ENCODE data around the gene SUN5. TPM values are rescaled to one million over a fixed set of nuclear protein-coding genes. Genes with fewer than 3 reads are reported as not detected.

Gene SUN5
- total RNA-seq, 1 experiment from 2014 or later = not detected

DNA sequence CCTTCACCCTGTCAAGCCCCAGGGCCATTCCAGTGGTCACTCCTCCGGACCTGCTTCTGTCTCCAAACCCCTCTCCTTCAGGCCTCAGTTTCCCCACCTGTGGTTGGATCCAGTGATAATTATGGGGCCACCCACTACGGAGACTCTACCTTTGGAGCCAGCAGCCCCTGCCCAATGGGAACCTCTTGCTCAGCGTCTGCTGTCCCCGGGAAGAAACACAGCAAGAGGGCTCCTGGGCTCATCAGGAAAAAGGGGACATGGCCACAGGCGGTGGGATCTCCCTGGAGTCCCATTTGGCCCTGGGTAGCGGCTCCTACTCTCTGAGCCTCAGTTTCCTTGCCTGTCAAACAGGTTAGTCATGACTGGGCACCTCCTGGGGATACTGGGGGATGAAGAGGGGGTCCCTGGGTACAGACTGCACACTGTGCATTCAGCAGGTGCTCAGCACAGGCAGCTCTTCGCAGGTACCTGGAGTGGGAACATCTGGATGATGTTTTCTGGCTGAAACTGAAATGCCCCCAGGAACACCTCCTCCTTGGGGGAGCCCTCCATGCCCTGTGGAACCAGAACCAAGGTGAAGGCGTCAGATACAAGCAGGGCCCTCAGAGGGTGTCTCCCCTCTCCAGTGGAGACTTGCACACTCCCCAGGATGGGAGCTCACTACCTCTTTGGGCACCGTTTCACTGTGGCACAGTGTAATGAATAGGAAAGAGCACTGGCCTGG lies 19.4 kb downstream of the SUN5 start:
- Histone ChIP-seq H3K4me2 (no peak overlapping the region), H2AFZ (no peak overlapping the region), H3F3A (ENCODE audit: insufficient read depth, low read depth) (no peaks in the 10 kb centered on the region), H3K9me3 (ENCODE audit: insufficient read depth, low read depth) (no peaks in the 10 kb centered on the region), H4K20me1 (ENCODE audit: insufficient read depth) (no peaks in the 10 kb centered on the region), H3K79me2 (ENCODE audit: low read depth) (no peaks in the 10 kb centered on the region), H3K27ac (no peak overlapping the region), H3K4me1 (replicated peaks; ENCODE audit: insufficient read depth) (no peaks in the 10 kb centered on the region), H3K4me3 (no peak overlapping the region), H3K36me3 (ENCODE audit: low read depth) (no peaks in the 10 kb centered on the region), H3K9me2 (ENCODE audit: insufficient read depth) (no peaks in the 10 kb centered on the region), H3K27me3 (ENCODE audit: insufficient read depth, low read depth) (peaks cover 68% of the 10 kb centered on the region)
- intact Hi-C loops (cut with micrococcal nuclease; ENCODE audit: unreplicated experiment) = no loop called here
- DNase-seq = no peak
- CTCF ChIA-PET = no interaction called here
- no TSS peak for BruUV-seq (replicated peaks)
- no peak for TF ChIP-seq CTCF (conservative IDR thresholded peaks at IDR 0.05)
- TF ChIP-seq EZH2 (IDR thresholded peaks at IDR 0.05; ENCODE audit: low read depth) = no peak
- POLR2A ChIA-PET (ENCODE audit: unreplicated experiment) = interaction anchor here (0.9 kb wide), 1 partner anchor 1044 kb away, joined by 10 read pairs; no protein-coding TSS in a partner anchor

DNA sequence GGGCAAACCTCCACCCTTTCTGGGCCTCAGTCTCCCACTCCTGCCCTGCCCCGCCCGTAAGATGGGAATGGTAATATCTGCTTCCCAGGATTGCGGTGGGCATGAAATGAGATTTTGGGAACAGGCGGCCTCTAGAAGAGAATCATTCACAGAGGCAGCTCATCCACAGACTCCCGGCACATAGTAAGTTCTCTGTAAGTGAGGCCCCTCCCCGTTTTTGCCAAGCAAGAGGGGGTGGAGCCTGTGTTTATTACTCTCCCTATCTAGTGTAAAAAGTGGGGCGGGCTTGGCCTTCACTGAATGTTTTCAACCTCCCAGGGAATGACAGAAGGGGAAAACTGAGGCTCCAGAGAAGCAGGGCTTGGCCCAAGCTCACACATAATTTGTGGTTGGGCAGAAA lies 20.0 kb downstream of the SUN5 start:
- intact Hi-C loops (cut with micrococcal nuclease; ENCODE audit: unreplicated experiment) = no loop called here
- no peak for DNase-seq
- no peaks in the 10 kb centered on the region for H3K9me3 ChIP-seq (ENCODE audit: insufficient read depth, low read depth)
- BruUV-seq (replicated peaks) = no TSS peak
- H3K27me3 ChIP-seq (ENCODE audit: insufficient read depth, low read depth) = peaks cover 70% of the 10 kb centered on the region
- no peak for TF ChIP-seq EZH2 (IDR thresholded peaks at IDR 0.05; ENCODE audit: low read depth)
- no peak for TF ChIP-seq CTCF (conservative IDR thresholded peaks at IDR 0.05)
- H2AFZ ChIP-seq = no peak overlapping the region
- H3K4me1 ChIP-seq (replicated peaks; ENCODE audit: insufficient read depth) = no peaks in the 10 kb centered on the region
- H3F3A ChIP-seq (ENCODE audit: insufficient read depth, low read depth) = no peaks in the 10 kb centered on the region
- H3K4me2 ChIP-seq = no peak overlapping the region
- CTCF ChIA-PET = no interaction called here
- H3K27ac ChIP-seq = no peak overlapping the region
- H3K36me3 ChIP-seq (ENCODE audit: low read depth) = no peaks in the 10 kb centered on the region
- H3K79me2 ChIP-seq (ENCODE audit: low read depth) = no peaks in the 10 kb centered on the region
- no peaks in the 10 kb centered on the region for H3K9me2 ChIP-seq (ENCODE audit: insufficient read depth)
- POLR2A ChIA-PET (ENCODE audit: unreplicated experiment) = no interaction called here
- H4K20me1 ChIP-seq (ENCODE audit: insufficient read depth) = no peaks in the 10 kb centered on the region
- no peak overlapping the region for H3K4me3 ChIP-seq

DNA sequence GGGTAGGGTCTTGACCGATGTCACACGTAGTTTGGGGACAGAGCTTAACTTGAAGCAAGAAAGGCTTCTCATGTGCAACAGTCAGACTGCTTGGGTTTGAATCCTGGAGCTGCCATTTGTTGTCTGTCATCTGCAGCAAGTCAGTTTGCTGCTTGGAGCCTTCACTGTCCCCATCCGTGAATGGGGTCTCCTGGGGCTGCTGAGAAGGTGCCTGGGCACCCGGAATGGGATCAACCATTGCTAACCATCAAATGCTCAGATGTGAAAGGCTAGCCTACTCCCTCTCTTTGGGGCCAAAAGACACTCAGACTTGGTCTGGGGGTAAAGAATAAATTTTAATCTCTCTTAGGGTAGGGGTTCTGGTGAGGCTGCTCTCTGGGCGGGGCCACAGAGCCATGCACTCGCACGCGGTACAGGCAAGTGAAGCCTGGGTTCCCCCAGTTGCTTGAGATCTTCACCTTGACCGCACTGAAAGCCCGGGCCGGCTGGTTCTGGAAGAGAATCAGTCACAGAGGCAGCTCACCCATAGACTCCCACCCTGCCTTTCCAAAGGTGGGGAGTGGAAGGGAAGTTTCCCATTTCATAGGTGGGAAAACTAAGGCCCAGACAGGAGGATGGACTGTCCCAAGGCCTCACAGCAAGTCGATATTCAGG lies 20.6 kb downstream of the SUN5 start:
- Histone ChIP-seq H3K4me2 (no peak overlapping the region), H3K27ac (no peak overlapping the region), H4K20me1 (ENCODE audit: insufficient read depth) (no peaks in the 10 kb centered on the region), H3K9me3 (ENCODE audit: insufficient read depth, low read depth) (no peaks in the 10 kb centered on the region), H3K79me2 (ENCODE audit: low read depth) (no peaks in the 10 kb centered on the region), H3K36me3 (ENCODE audit: low read depth) (no peaks in the 10 kb centered on the region), H3K4me3 (no peak overlapping the region), H2AFZ (no peak overlapping the region), H3F3A (ENCODE audit: insufficient read depth, low read depth) (no peaks in the 10 kb centered on the region), H3K27me3 (ENCODE audit: insufficient read depth, low read depth) (peaks cover 76% of the 10 kb centered on the region), H3K9me2 (ENCODE audit: insufficient read depth) (no peaks in the 10 kb centered on the region), H3K4me1 (replicated peaks; ENCODE audit: insufficient read depth) (no peaks in the 10 kb centered on the region)
- no peak for DNase-seq
- ChIA-PET CTCF (no interaction called here), POLR2A (ENCODE audit: unreplicated experiment) (no interaction called here)
- no peak for TF ChIP-seq EZH2 (IDR thresholded peaks at IDR 0.05; ENCODE audit: low read depth)
- no peak for TF ChIP-seq CTCF (conservative IDR thresholded peaks at IDR 0.05)
- intact Hi-C loops (cut with micrococcal nuclease; ENCODE audit: unreplicated experiment) = no loop called here
- no TSS peak for BruUV-seq (replicated peaks)

All from PC-9 (cell line).